ENCODE measurements around the gene DGUOK.

GRCh38 chr2:73993778-73994177 is 67.1 kb downstream of the DGUOK start:
- TF ChIP-seq, protein P1, sequence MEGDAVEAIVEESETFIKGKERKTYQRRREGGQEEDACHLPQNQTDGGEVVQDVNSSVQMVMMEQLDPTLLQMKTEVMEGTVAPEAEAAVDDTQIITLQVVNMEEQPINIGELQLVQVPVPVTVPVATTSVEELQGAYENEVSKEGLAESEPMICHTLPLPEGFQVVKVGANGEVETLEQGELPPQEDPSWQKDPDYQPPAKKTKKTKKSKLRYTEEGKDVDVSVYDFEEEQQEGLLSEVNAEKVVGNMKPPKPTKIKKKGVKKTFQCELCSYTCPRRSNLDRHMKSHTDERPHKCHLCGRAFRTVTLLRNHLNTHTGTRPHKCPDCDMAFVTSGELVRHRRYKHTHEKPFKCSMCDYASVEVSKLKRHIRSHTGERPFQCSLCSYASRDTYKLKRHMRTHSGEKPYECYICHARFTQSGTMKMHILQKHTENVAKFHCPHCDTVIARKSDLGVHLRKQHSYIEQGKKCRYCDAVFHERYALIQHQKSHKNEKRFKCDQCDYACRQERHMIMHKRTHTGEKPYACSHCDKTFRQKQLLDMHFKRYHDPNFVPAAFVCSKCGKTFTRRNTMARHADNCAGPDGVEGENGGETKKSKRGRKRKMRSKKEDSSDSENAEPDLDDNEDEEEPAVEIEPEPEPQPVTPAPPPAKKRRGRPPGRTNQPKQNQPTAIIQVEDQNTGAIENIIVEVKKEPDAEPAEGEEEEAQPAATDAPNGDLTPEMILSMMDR (IDR thresholded peaks at IDR 0.05; ENCODE audit: low read depth, low read length): no peak
- no peak for TF ChIP-seq EZH2phosphoT487 (IDR thresholded peaks at IDR 0.05; ENCODE audit: low read depth)

All from OCI-LY3 (cell line).